GM21381 (cell line): Measurements from ENCODE around the gene MEOX2.

Experiments
- ATAC-seq: cut with Tn5 transposase; IDR thresholded peaks from one replicate; pipeline ENCODE4 v1.9.1; 2021; ENCODE audit warnings: mild to moderate bottlenecking, moderate library complexity; ENCODE audit not compliant: unreplicated experiment

The MEOX2 gene

GRCh38 chr7:15686295-15686956, at the start of gene MEOX2:
Gene MEOX2 (minus strand): TSS chr7:15686683. CDS start chr7:15686402, 281 bp downstream.
- no peak for ATAC-seq

GRCh38 chr7:15729746-15730145, 43.3 kb upstream of the MEOX2 start:
- no peak for ATAC-seq

- ATAC-seq = no peak
Measured at GRCh38 chr7:15725051-15725450, 38.6 kb upstream of the MEOX2 start.

- ATAC-seq = no peak
Measured at GRCh38 chr7:15723841-15724240, 37.4 kb upstream of the MEOX2 start.

- no peak for ATAC-seq
Measured at GRCh38 chr7:15720849-15721471, 34.5 kb upstream of the MEOX2 start.

- ATAC-seq = no peak
Measured at GRCh38 chr7:15719311-15719710, 32.8 kb upstream of the MEOX2 start.

GRCh38 chr7:15715435-15715834, 29.0 kb upstream of the MEOX2 start:
- no peak for ATAC-seq

GRCh38 chr7:15709978-15710377, 23.5 kb upstream of the MEOX2 start:
- ATAC-seq = no peak

- ATAC-seq = no peak
Measured at GRCh38 chr7:15707570-15707969, 21.1 kb upstream of the MEOX2 start.

- no peak for ATAC-seq
Measured at GRCh38 chr7:15703732-15704131, 17.2 kb upstream of the MEOX2 start.

- ATAC-seq = no peak
Measured at GRCh38 chr7:15692501-15693020, 6.1 kb upstream of the MEOX2 start.

- no peak for ATAC-seq
Measured at GRCh38 chr7:15688911-15689310, 2.4 kb upstream of the MEOX2 start.

- ATAC-seq = no peak
Measured at GRCh38 chr7:15688279-15688626, 1.8 kb upstream of the MEOX2 start.

- ATAC-seq = no peak
Measured at GRCh38 chr7:15687546-15688278, 1.2 kb upstream of the MEOX2 start.

GRCh38 chr7:15686957-15687545, 568 bp upstream of the MEOX2 start:
- no peak for ATAC-seq

- no peak for ATAC-seq
Measured at GRCh38 chr7:15685358-15686294, 857 bp downstream of the MEOX2 start.

- ATAC-seq = no peak
Measured at GRCh38 chr7:15684871-15685270, 1.6 kb downstream of the MEOX2 start.

- ATAC-seq = no peak
Measured at GRCh38 chr7:15684111-15684800, 2.2 kb downstream of the MEOX2 start.

- ATAC-seq = no peak
Measured at GRCh38 chr7:15682751-15683245, 3.7 kb downstream of the MEOX2 start.

GRCh38 chr7:15682111-15682510, 4.4 kb downstream of the MEOX2 start:
- ATAC-seq = no peak
